ENCODE measurements around the gene ADM5.

- TF ChIP-seq POLR2AphosphoS5 (IDR thresholded peaks at IDR 0.05; ENCODE audit: low read depth, low read length) (0 out of 2 replicates have a peak, but pooled peaks have one; percentile 9), CTCF (IDR thresholded peaks at IDR 0.05) (no peak), REST (IDR thresholded peaks at IDR 0.05; ENCODE audit: insufficient read depth in 1 of 2, low read depth in 2 of 2, low read length in 1 of 2) (no peak), SIN3A (IDR thresholded peaks at IDR 0.05; ENCODE audit: borderline replicate concordance, insufficient read depth, low read depth, low read length) (no peak), TCF7L2 (IDR thresholded peaks at IDR 0.05; ENCODE audit: low read depth, low read length) (no peak)
These were observed at the start of gene ADM5 for GRCh38 chr19:49689133-49690078.

All from Panc1 (cell line).